Spinal cord (tissue), 4 donors: ENCODE data around the gene GAPVD1. TPM values are rescaled to one million over a fixed set of nuclear protein-coding genes. Genes with fewer than 3 reads are reported as not detected.

ENCODE experiments used
- polyA plus RNA-seq, 2 donors: library from polyadenylated mRNA; unstranded; fragments of 120-200 nt; gene quantifications; one replicate each; pipeline ENCODE4 v1.2.1, GENCODE V29; 2013; ENCODE audit not compliant: insufficient read length in 2 of 2
- small RNA-seq: library from RNA; depleted of rRNA; stranded (forward); fragments of <200 nt; gene quantifications from one replicate; pipeline ENCODE3, GENCODE V24; 2014; ENCODE audit warnings: low replicate concordance
- total RNA-seq, 2 donors: library from RNA; depleted of rRNA in 1 of 2; stranded (reverse); fragments of 120-200 nt in 1 of 2; fragments of >200 nt in 1 of 2; gene quantifications; one replicate each; pipeline versions ENCODE4 v1.2.3 to v1.2.4, GENCODE V29; 2013 to 2014

The GAPVD1 gene
- total and polyA plus RNA-seq, 4 donors = 35.2 to 91.4 (median 45.1) TPM

Small RNAs within 50 kb of the gene (small RNA-seq; reads per million reads assigned to genes)
- gene AL354710.1 (not detected), gene RNU6-1020P (not detected)

Other genes starting within 250 kb of the GAPVD1 start
- 10 to 100 TPM; 16.9 to 36.6 TPM for gene SCAI, start 118.3 kb upstream of the GAPVD1 start, total RNA-seq
- gene SCAI, start 118.3 kb upstream of the GAPVD1 start, polyA plus RNA-seq = 10 to 100 TPM; 11.7 to 15.2 TPM
- 10 to 100 TPM; 26.6 to 41.5 TPM for gene PPP6C, start 72.0 kb upstream of the GAPVD1 start, total RNA-seq
- gene PPP6C, start 72.0 kb upstream of the GAPVD1 start, polyA plus RNA-seq = 10 to 100 TPM; 44.7 to 48.9 TPM
- 10 to 100 TPM; 19.5 to 24.7 TPM for gene RABEPK, start 61.3 kb upstream of the GAPVD1 start, total RNA-seq
- gene RABEPK, start 61.3 kb upstream of the GAPVD1 start, polyA plus RNA-seq = 10 to 100 TPM; 29.6 to 31.9 TPM
- 10 to 100 TPM; 65.0 to 86.9 TPM for gene HSPA5, start 20.5 kb upstream of the GAPVD1 start, total RNA-seq
- 100 to 1,000 TPM; 198 TPM for gene HSPA5, start 20.5 kb upstream of the GAPVD1 start, polyA plus RNA-seq